IPS-20b (cell line): ENCODE data around the gene PIH1D1.

Experiments used
- H3K27ac ChIP-seq: one replicate; pipeline ENCODE4 v1.5.1; 2013; ENCODE audit warnings: low read length
- H3K27me3 ChIP-seq: 2 replicates; pipeline ENCODE4 v1.6.1; 2013; ENCODE audit warnings: mild to moderate bottlenecking, low read length, inconsistent platforms; ENCODE audit not compliant: insufficient read depth
- H3K36me3 ChIP-seq: 2 replicates; pipeline ENCODE4 v1.6.1; 2013; ENCODE audit warnings: low read depth, mild to moderate bottlenecking, inconsistent platforms, low read length, moderate library complexity; ENCODE audit not compliant: insufficient read depth
- H3K4me1 ChIP-seq: 2 replicates; pipeline ENCODE4 v1.6.1; 2013; ENCODE audit warnings: mild to moderate bottlenecking, control low read depth, inconsistent platforms, low read length, moderate library complexity; ENCODE audit not compliant: insufficient read depth
- H3K4me3 ChIP-seq: 2 replicates; pipeline ENCODE4 v1.5.1; 2013; ENCODE audit warnings: mild to moderate bottlenecking, low read length, inconsistent platforms
- H3K9ac ChIP-seq: 2 replicates; pipeline ENCODE4 v1.6.1; 2013; ENCODE audit warnings: low read depth, mild to moderate bottlenecking, inconsistent platforms, low read length, moderate library complexity
- H3K9me3 ChIP-seq: 2 replicates; pipeline ENCODE4 v1.6.1; 2013; ENCODE audit warnings: mild to moderate bottlenecking, low read depth, low read length, inconsistent platforms; ENCODE audit not compliant: insufficient read depth

PIH1D1 gene

GRCh38 chr19:49490287-49491029 lies 38.8 kb upstream of the PIH1D1 start:
- Histone ChIP-seq H3K9ac (peak overlapping the region; percentile 100), H3K4me1 (peaks cover 5% of the 10 kb centered on the region), H3K36me3 (peaks cover 54% of the 10 kb centered on the region), H3K27ac (peak overlapping the region; percentile 98), H3K9me3 (no peaks in the 10 kb centered on the region), H3K27me3 (no peaks in the 10 kb centered on the region), H3K4me3 (peak overlapping the region; percentile 94; the same call in 1 of the 2 replicates)

DNA sequence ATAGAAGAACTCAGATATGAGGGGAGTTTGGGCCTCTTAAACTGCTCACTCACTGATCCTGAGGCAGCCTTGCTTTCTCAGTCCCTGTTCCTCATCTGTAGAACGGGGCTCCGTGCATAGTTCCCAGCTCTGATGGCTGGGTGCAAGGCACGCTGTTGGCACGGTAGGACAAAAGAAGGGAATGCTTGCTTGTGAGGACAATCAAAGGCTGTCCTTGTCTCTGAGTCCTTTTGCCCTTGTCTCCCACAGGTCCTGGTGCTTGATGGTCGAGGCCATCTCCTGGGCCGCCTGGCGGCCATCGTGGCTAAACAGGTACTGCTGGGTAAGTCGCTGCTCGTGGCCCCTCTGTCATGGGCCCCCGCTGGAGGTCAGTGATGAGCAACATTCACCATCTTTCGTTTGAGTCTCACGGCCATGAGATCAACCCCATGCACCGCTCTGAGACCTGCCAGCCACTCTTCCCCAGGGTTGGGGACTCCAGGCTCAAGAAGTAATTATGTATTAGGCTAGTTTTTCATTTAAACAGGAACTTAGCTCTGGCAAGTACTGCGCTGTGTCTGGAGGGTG lies 38.1 kb upstream of the PIH1D1 start:
- H3K4me3 ChIP-seq = peak overlapping the region; percentile 94
- H3K36me3 ChIP-seq = peaks cover 54% of the 10 kb centered on the region
- peaks cover 5% of the 10 kb centered on the region for H3K4me1 ChIP-seq
- no peaks in the 10 kb centered on the region for H3K9me3 ChIP-seq
- peak overlapping the region; percentile 100 for H3K9ac ChIP-seq
- no peaks in the 10 kb centered on the region for H3K27me3 ChIP-seq
- peak overlapping the region; percentile 98 for H3K27ac ChIP-seq

GRCh38 chr19:49488863-49489537 lies 37.4 kb upstream of the PIH1D1 start:
- Histone ChIP-seq H3K4me1 (peaks cover 5% of the 10 kb centered on the region), H3K36me3 (peaks cover 54% of the 10 kb centered on the region), H3K4me3 (peak overlapping the region; percentile 94), H3K27ac (peak overlapping the region; percentile 98), H3K9ac (peak overlapping the region; percentile 100), H3K27me3 (no peaks in the 10 kb centered on the region), H3K9me3 (no peaks in the 10 kb centered on the region)

DNA sequence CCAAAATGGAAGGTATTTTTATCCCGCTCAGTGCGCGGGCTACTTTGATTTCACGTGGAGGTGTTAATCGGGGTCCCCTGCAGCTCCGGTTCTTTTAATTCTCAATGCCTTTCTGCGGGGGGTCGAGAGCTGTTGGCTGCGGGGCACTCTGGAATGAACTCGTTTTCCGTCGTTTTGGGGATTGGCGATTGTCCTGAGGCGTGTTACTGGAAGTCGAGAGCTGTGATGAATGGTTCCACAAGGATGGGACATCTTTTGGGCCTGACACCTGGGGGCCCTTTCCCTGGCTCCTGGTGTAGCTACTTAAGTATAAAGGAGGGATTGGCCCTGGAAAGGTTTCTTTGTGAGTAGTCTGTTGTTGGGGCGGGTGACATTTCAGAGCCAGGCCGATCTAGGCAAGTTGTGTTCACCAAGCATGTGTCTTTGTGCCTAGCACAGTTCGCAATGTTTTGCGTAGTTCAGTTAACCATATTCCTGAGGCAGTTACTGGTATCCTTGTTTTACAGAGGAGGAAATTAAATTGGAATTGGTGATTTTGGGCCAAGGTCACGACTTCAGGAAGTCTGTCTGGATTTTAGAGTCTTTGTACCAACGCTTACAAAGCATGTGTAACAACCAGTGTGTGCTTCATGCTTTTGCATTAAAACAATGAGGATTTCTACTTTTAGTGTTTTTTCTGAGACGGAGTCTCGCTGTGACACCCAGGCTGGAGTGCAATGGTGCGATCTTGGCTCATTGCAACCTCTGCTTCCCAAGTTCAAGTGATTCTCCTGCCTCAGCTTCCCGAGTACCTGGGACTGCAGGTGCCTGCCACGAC lies 36.6 kb upstream of the PIH1D1 start:
- H3K36me3 ChIP-seq = peaks cover 54% of the 10 kb centered on the region
- peak overlapping the region; percentile 100 for H3K9ac ChIP-seq
- no peaks in the 10 kb centered on the region for H3K9me3 ChIP-seq
- peak overlapping the region; percentile 94 for H3K4me3 ChIP-seq
- H3K27me3 ChIP-seq = no peaks in the 10 kb centered on the region
- H3K4me1 ChIP-seq = peaks cover 5% of the 10 kb centered on the region
- peak overlapping the region; percentile 98 for H3K27ac ChIP-seq

- Histone ChIP-seq H3K9ac (peak within 1 kb of the TSS; percentile 100), H3K27me3 (no peaks in the 10 kb centered on the region), H3K9me3 (no peaks in the 10 kb centered on the region), H3K4me3 (peak within 1 kb of the TSS; percentile 94), H3K4me1 (peaks cover 5% of the 10 kb centered on the region), H3K27ac (peak within 1 kb of the TSS; percentile 98), H3K36me3 (peaks cover 49% of the 10 kb centered on the region)
Observed at GRCh38 chr19:49487277-49488045, 35.8 kb upstream of the PIH1D1 start, which contains the start of gene RPL13A. Gene RPL13A, plus strand, starts transcription at chr19:49487608. Its CDS starts 22 bp downstream, at chr19:49487630.

- Histone ChIP-seq H3K4me3 (no peak overlapping the region), H3K9ac (0 out of 2 replicates have a peak overlapping the region, but pooled peaks have one; percentile 34), H3K27me3 (no peaks in the 10 kb centered on the region), H3K36me3 (peaks cover 43% of the 10 kb centered on the region), H3K9me3 (no peaks in the 10 kb centered on the region), H3K4me1 (peaks cover 5% of the 10 kb centered on the region), H3K27ac (no peak overlapping the region)
Observed at GRCh38 chr19:49486710-49487276, 35.2 kb upstream of the PIH1D1 start.

- Histone ChIP-seq H3K27ac (no peak overlapping the region), H3K4me1 (peaks cover 5% of the 10 kb centered on the region), H3K27me3 (no peaks in the 10 kb centered on the region), H3K4me3 (no peak overlapping the region), H3K36me3 (peaks cover 37% of the 10 kb centered on the region), H3K9me3 (no peaks in the 10 kb centered on the region), H3K9ac (0 out of 2 replicates have a peak overlapping the region, but pooled peaks have one; percentile 34)
Observed at GRCh38 chr19:49486232-49486631, 34.6 kb upstream of the PIH1D1 start.

DNA sequence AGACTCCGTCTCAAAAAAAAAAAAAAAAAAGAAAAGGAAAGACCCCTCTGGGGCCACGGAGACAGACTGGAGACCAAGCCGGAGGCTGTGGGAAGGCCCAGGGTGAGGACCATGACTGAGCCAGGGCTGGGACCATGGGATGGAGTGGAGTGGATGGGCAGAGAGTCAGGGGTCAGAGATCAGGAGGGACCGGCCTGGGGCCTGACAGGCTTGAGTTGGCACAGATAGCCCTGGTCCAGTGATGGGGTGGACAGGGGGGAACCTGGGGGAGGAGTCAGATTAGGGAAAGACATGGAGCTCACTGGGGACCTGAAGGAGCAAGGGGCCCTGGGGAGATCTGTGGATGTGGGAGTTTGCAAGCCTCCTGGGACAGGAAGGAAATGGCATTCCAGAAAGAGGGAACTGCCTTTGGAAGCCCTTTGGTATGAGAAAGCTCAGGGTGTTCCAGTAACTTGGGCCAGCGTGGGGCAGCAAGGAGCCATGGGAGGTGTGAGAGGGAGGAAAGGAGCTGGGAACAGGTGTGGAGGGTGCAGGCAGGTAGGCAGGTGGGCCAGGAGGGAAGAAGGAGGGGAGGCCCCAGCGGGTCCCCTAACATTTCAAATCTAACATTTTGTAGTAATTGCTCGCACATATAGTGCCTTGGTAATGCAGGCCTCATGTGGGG lies 29.5 kb upstream of the PIH1D1 start:
- Histone ChIP-seq H3K4me1 (peaks cover 2% of the 10 kb centered on the region; the same call in 1 of the 2 replicates), H3K27me3 (no peaks in the 10 kb centered on the region), H3K27ac (no peak overlapping the region), H3K4me3 (no peak overlapping the region), H3K9me3 (no peaks in the 10 kb centered on the region), H3K36me3 (no peaks in the 10 kb centered on the region), H3K9ac (no peak overlapping the region)

GRCh38 chr19:49479975-49480628 lies 28.5 kb upstream of the PIH1D1 start:
- Histone ChIP-seq H3K9me3 (no peaks in the 10 kb centered on the region), H3K4me3 (no peak overlapping the region), H3K27ac (no peak overlapping the region), H3K27me3 (peaks cover 3% of the 10 kb centered on the region), H3K36me3 (no peaks in the 10 kb centered on the region), H3K4me1 (peaks cover 2% of the 10 kb centered on the region; the same call in 1 of the 2 replicates), H3K9ac (no peak overlapping the region)
